K562 (cell line): ENCODE results near the gene ARHGDIA. TPM values are rescaled to one million over a fixed set of nuclear protein-coding genes. Genes with fewer than 3 reads are reported as not detected.

Source experiments
- ARHGAP35 ChIP-seq: fragments of 450-650 bp; IDR thresholded peaks from 2 replicates; pipeline ENCODE4 v1.6.1; 2018; ENCODE audit not compliant: partially characterized antibody
- C11orf30 ChIP-seq: fragments of 450-650 bp; IDR thresholded peaks from 2 replicates; pipeline ENCODE4 v1.6.1; 2016; ENCODE audit warnings: low read depth, mild to moderate bottlenecking
- CBX3 ChIP-seq, 2 experiments: IDR thresholded peaks; 1 replicate in 1 of 2; 2 replicates in 1 of 2; pipeline ENCODE4 v1.6.1; 2012; ENCODE audit warnings: inconsistent platforms in 2 of 2, low read length in 2 of 2, borderline replicate concordance in 1 of 2, control low read depth in 1 of 2
- ELF2 ChIP-seq: fragments of 250-450 bp; sonication (Bioruptor Pico); IDR thresholded peaks from 2 replicates; pipeline ENCODE4 v1.5.0; 2021; ENCODE audit warnings: mild to moderate bottlenecking
- ETV1 ChIP-seq: fragments of 450-650 bp; conservative IDR thresholded peaks from 2 replicates; pipeline ENCODE4 v1.6.1; 2016; ENCODE audit warnings: missing genetic modification characterization, control low read depth, low read depth, missing compliant biosample characterization
- FUS ChIP-seq: fragments of 200-400 bp; formaldehyde crosslinking; optimal IDR thresholded peaks from 2 replicates; pipeline ENCODE3; 2017; ENCODE audit warnings: low read depth, low read length
- GATA2 ChIP-seq: sonication (generic); formaldehyde crosslinking; IDR thresholded peaks from 2 replicates; pipeline ENCODE4 v1.4.0; 2020; ENCODE audit warnings: mild to moderate bottlenecking, missing genetic modification reagents
- HDAC1 ChIP-seq, 2 experiments: fragments of 450-650 bp; IDR thresholded peaks; 2 replicates each; pipeline ENCODE4 v1.6.1; 2016 to 2017; ENCODE audit warnings: inconsistent platforms in 1 of 2, mild to moderate bottlenecking in 1 of 2, moderate library complexity in 1 of 2
- HEY1 ChIP-seq: fragments of 250-450 bp; sonication (Bioruptor Pico); IDR thresholded peaks from 2 replicates; pipeline ENCODE4 v1.5.0; 2020; ENCODE audit warnings: mild to moderate bottlenecking, moderate library complexity, borderline replicate concordance
- MCM7 ChIP-seq, 2 experiments: fragments of 450-650 bp; IDR thresholded peaks; 2 replicates each; pipeline ENCODE4 v1.6.1; 2016 to 2018
- MEF2D ChIP-seq: conservative IDR thresholded peaks from 2 replicates; pipeline ENCODE4 v1.6.1; 2016; ENCODE audit warnings: low read depth, missing genetic modification characterization, missing compliant biosample characterization
- MTA1 ChIP-seq: fragments of 450-650 bp; IDR thresholded peaks from 2 replicates; pipeline ENCODE4 v1.6.1; 2017; ENCODE audit warnings: borderline replicate concordance
- NBN ChIP-seq: fragments of 450-650 bp; IDR thresholded peaks from 2 replicates; pipeline ENCODE4 v1.6.1; 2016; ENCODE audit warnings: low read depth, mild to moderate bottlenecking
- PTRF ChIP-seq: fragments of 450-650 bp; IDR thresholded peaks from 2 replicates; pipeline ENCODE4 v1.6.1; 2016; ENCODE audit warnings: mild to moderate bottlenecking, missing genetic modification characterization, missing compliant biosample characterization
- SMC3 ChIP-seq: conservative IDR thresholded peaks from 2 replicates; pipeline ENCODE4 v1.6.1; 2011; ENCODE audit warnings: low read depth, low read length, improper control_type of control experiment; ENCODE audit not compliant: insufficient read depth
- TEAD4 ChIP-seq, 2 experiments: sonication (generic) in 1 of 2; formaldehyde crosslinking in 1 of 2; IDR thresholded peaks; 2 replicates each; pipeline versions ENCODE4 v1.6.1 to v1.8.0; 2012 to 2022; ENCODE audit warnings: borderline replicate concordance in 1 of 2, inconsistent platforms in 1 of 2, low read length in 1 of 2, mild to moderate bottlenecking in 1 of 2, missing genetic modification reagents in 1 of 2
- ZBTB1 ChIP-seq: sonication (generic); formaldehyde crosslinking; IDR thresholded peaks from 2 replicates; pipeline ENCODE4 v1.8.1; 2023; ENCODE audit warnings: missing genetic modification reagents, low read depth, mild to moderate bottlenecking, borderline replicate concordance
- ZNF347 ChIP-seq: fragments of 450-650 bp; formaldehyde crosslinking; IDR thresholded peaks from 2 replicates; pipeline ENCODE4 v1.4.0; 2020; ENCODE audit warnings: low read depth, mild to moderate bottlenecking, moderate library complexity
- ZNF551 ChIP-seq: fragments of 250-450 bp; sonication (Bioruptor Pico); IDR thresholded peaks from 2 replicates; pipeline ENCODE4 v1.5.0; 2021; ENCODE audit warnings: mild to moderate bottlenecking, moderate library complexity
- ZNF707 ChIP-seq: fragments of 250-450 bp; sonication (Bioruptor Pico); conservative IDR thresholded peaks from 2 replicates; pipeline ENCODE4 v1.8.0; 2022; ENCODE audit warnings: inconsistent platforms, mild to moderate bottlenecking, moderate library complexity
- polyA plus RNA-seq, 8 experiments: library from polyadenylated mRNA; depleted of rRNA in 4 of 8; stranded (reverse) in 5 of 8; unstranded in 3 of 8; fragments of >200 nt; fragmentation: Nextera tagmentation in 2 of 8; fragmentation: Illumina TruSeq in 1 of 8; extraction: Ambion mirVana in 2 of 8; extraction: Trizol in 1 of 8; gene quantifications; 2 replicates each; pipeline versions ENCODE4 v1.2.1 to v1.2.3, GENCODE V29; 2011 to 2014; ENCODE audit warnings: inconsistent platforms in 1 of 8, missing spikeins in 1 of 8
- total RNA-seq, 7 experiments: library from RNA; depleted of rRNA in 6 of 7; stranded (reverse); fragments of >200 nt in 6 of 7; fragmentation: Illumina TruSeq in 2 of 7; extraction: Trizol in 2 of 7; gene quantifications; 2 replicates each; pipeline versions ENCODE4 v1.2.1 to v1.2.3, GENCODE V29; 2011 to 2021; ENCODE audit warnings: low replicate concordance in 1 of 7
- TF ChIP-seq, protein P1 (sequence below), 2 experiments: fragments of 200-800 bp in 1 of 2; sonication (Bioruptor generic) in 1 of 2; sonication (generic) in 1 of 2; formaldehyde crosslinking in 1 of 2; IDR thresholded peaks in 1 of 2; conservative IDR thresholded peaks in 1 of 2; 2 replicates each; pipeline versions ENCODE4 v1.5.0 to v1.6.1; 2016 to 2020; ENCODE audit warnings: missing compliant biosample characterization in 1 of 2, missing genetic modification characterization in 1 of 2, missing genetic modification reagents in 1 of 2
- TF ChIP-seq, protein P2 (sequence below): fragments of 450-650 bp; IDR thresholded peaks from 2 replicates; pipeline ENCODE4 v1.6.1; 2018; ENCODE audit warnings: mild to moderate bottlenecking, low read depth; ENCODE audit not compliant: partially characterized antibody
- TF ChIP-seq, protein P3 (sequence below): fragments of 250-450 bp; sonication (Bioruptor Pico); IDR thresholded peaks from 2 replicates; pipeline ENCODE4 v1.8.0; 2021; ENCODE audit warnings: moderate library complexity, mild to moderate bottlenecking, inconsistent platforms

The ARHGDIA gene
- total and polyA plus RNA-seq, 9 of the 15 experiments (the other 6 are each of a cell fraction or from before 2014, with no cell fraction given), result 9.6 to 340 (median 97.6) TPM

DNA sequence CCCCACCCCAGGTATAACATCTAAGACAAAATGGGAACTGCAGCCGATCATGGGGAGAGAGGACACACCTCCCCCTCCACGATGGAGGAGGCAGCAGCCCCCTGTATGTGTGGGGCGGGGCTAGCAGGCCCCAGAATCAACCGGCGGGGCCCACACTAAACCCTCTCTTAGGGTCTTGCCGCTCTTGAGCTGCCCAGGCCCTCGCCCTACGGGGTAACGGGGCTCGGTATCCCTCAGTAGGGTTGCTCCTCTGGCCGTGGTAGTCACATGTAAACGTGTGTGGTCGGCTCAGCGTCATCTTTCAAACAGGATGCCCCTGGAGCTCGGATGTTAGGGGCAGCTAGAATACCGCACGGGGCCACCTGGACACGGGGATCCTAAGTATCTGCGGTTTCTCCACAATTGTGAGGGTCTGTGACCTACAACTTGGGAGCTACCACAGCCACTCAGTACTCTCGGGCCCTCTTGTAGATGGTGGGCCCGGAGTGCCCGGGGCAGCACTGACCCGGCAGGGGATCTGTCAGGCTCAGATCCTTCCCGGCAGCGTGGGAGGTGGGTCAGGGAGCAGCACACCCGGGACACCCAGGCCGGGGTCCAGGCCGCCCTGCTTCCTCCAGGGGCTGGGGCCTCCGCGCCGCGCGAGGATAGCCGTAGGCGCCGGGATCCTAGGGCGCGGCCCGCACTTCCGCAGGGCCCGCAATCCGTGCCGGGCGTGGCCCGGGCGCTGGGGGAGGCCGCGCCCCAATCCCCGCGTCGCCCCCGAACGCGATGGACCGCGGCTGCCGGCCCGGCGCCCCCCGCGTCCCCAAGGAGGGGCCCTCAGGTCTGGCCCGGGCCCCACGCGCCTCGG, 781 bp downstream of the ARHGDIA start (continued):
- peak; percentile 48 for TF ChIP-seq FUS
- no peak for TF ChIP-seq MCM7 (IDR thresholded peaks at IDR 0.05)
- no peak for TF ChIP-seq TEAD4 (IDR thresholded peaks at IDR 0.05; ENCODE audit: low read length)
- no peak for TF ChIP-seq TEAD4 (CRISPR knock-in tag; IDR thresholded peaks at IDR 0.05; ENCODE audit: borderline replicate concordance)
- TF ChIP-seq, protein P1, sequence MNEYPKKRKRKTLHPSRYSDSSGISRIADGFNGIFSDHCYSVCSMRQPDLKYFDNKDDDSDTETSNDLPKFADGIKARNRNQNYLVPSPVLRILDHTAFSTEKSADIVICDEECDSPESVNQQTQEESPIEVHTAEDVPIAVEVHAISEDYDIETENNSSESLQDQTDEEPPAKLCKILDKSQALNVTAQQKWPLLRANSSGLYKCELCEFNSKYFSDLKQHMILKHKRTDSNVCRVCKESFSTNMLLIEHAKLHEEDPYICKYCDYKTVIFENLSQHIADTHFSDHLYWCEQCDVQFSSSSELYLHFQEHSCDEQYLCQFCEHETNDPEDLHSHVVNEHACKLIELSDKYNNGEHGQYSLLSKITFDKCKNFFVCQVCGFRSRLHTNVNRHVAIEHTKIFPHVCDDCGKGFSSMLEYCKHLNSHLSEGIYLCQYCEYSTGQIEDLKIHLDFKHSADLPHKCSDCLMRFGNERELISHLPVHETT (CRISPR knock-in tag; conservative IDR thresholded peaks at IDR 0.05 in 1 of 2, IDR thresholded peaks at IDR 0.05 in 1 of 2), result no peak
- TF ChIP-seq ZNF707, result no peak
- TF ChIP-seq GATA2, result no peak
- TF ChIP-seq HEY1 (CRISPR knock-in tag), result no peak
- TF ChIP-seq, protein P2, sequence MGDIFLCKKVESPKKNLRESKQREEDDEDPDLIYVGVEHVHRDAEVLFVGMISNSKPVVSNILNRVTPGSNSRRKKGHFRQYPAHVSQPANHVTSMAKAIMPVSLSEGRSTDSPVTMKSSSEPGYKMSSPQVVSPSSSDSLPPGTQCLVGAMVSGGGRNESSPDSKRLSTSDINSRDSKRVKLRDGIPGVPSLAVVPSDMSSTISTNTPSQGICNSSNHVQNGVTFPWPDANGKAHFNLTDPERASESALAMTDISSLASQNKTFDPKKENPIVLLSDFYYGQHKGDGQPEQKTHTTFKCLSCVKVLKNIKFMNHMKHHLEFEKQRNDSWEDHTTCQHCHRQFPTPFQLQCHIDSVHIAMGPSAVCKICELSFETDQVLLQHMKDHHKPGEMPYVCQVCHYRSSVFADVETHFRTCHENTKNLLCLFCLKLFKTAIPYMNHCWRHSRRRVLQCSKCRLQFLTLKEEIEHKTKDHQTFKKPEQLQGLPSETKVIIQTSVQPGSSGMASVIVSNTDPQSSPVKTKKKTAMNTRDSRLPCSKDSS, result no peak
- no peak for TF ChIP-seq MEF2D (tag)
- no peak for TF ChIP-seq CBX3 (IDR thresholded peaks at IDR 0.05; ENCODE audit: borderline replicate concordance in 1 of 2, low read length in 2 of 2)
- no peak for TF ChIP-seq ARHGAP35
- TF ChIP-seq ETV1 (tag), result 0 out of 2 replicates have a peak, but pooled peaks have one; percentile 22
- TF ChIP-seq ELF2, result 0 out of 2 replicates have a peak, but pooled peaks have one; percentile 34
- TF ChIP-seq ZBTB1, result no peak
- no peak for TF ChIP-seq ZNF551 (CRISPR knock-in tag)
- TF ChIP-seq, protein P3, sequence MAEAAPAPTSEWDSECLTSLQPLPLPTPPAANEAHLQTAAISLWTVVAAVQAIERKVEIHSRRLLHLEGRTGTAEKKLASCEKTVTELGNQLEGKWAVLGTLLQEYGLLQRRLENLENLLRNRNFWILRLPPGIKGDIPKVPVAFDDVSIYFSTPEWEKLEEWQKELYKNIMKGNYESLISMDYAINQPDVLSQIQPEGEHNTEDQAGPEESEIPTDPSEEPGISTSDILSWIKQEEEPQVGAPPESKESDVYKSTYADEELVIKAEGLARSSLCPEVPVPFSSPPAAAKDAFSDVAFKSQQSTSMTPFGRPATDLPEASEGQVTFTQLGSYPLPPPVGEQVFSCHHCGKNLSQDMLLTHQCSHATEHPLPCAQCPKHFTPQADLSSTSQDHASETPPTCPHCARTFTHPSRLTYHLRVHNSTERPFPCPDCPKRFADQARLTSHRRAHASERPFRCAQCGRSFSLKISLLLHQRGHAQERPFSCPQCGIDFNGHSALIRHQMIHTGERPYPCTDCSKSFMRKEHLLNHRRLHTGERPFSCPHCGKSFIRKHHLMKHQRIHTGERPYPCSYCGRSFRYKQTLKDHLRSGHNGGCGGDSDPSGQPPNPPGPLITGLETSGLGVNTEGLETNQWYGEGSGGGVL (CRISPR knock-in tag), result no peak
- no peak for TF ChIP-seq SMC3
- TF ChIP-seq PTRF, result no peak
- no peak for TF ChIP-seq C11orf30
- 0 out of 4 replicates have a peak, but pooled peaks of 1 of the 2 experiments have one; percentile 20 for TF ChIP-seq HDAC1 (IDR thresholded peaks at IDR 0.05)
- TF ChIP-seq MTA1, result no peak
- TF ChIP-seq ZNF347, result no peak
- TF ChIP-seq NBN, result no peak
